RPMI8226 (cell line): ENCODE results near the gene CTAG1A.
"Not testable (repeated sequence)": the region's sequence is repeated elsewhere in the genome, so short reads cannot be mapped to it uniquely, and the experiment has no call there.

Experiments
- DNase-seq: peaks from one replicate; pipeline ENCODE4 v3.0.0-alpha.2; 2015

CTAG1A gene

GRCh38 chrX:154620767-154621414 is 36.0 kb downstream of the CTAG1A start:
- DNase-seq = not testable (repeated sequence)

- not testable (repeated sequence) for DNase-seq
Measured at GRCh38 chrX:154628960-154629359, 44.0 kb downstream of the CTAG1A start.

- DNase-seq = not testable (repeated sequence)
Measured at GRCh38 chrX:154630949-154631348, 46.0 kb downstream of the CTAG1A start.

GRCh38 chrX:154633661-154634060 is 48.7 kb downstream of the CTAG1A start:
- not testable (repeated sequence) for DNase-seq
